ENCODE data around the gene KRTAP4-3.
"Not testable (repeated sequence)": the region's sequence is repeated elsewhere in the genome, so short reads cannot be mapped to it uniquely, and the experiment has no call there.

KRTAP4-3 gene

GRCh38 chr17:41119696-41120690 is 48.0 kb downstream of the KRTAP4-3 start:
- H3K27me3 ChIP-seq (ENCODE audit: control insufficient read depth in 2 of 2, insufficient read depth in 2 of 2, low read length in 2 of 2); H3K36me3 ChIP-seq (ENCODE audit: control insufficient read depth in 2 of 2, insufficient read depth in 2 of 2, low read length in 2 of 2); H3K4me3 ChIP-seq (ENCODE audit: low read length in 2 of 2); H3K9me3 ChIP-seq (ENCODE audit: control insufficient read depth in 2 of 2, low read length in 2 of 2); H3K4me1 ChIP-seq (ENCODE audit: control insufficient read depth in 2 of 2, insufficient read depth in 2 of 2, low read length in 2 of 2); H3K9ac ChIP-seq (ENCODE audit: low read depth in 1 of 2, low read length in 2 of 2); H3K27ac ChIP-seq (ENCODE audit: low read depth in 2 of 2, low read length in 2 of 2): not testable (repeated sequence)

GRCh38 chr17:41118721-41119120 is 49.3 kb downstream of the KRTAP4-3 start:
- H3K27ac ChIP-seq (ENCODE audit: low read depth in 2 of 2, low read length in 2 of 2), result no peak overlapping the region
- no peak overlapping the region for H3K9ac ChIP-seq (ENCODE audit: low read depth in 1 of 2, low read length in 2 of 2)
- no peak overlapping the region for H3K4me3 ChIP-seq (ENCODE audit: low read length in 2 of 2)
- no peaks in the 10 kb centered on the region for H3K36me3 ChIP-seq (ENCODE audit: control insufficient read depth in 2 of 2, insufficient read depth in 2 of 2, low read length in 2 of 2)
- H3K27me3 ChIP-seq (ENCODE audit: control insufficient read depth in 2 of 2, insufficient read depth in 2 of 2, low read length in 2 of 2), result no peaks in the 10 kb centered on the region
- H3K9me3 ChIP-seq (ENCODE audit: control insufficient read depth in 2 of 2, low read length in 2 of 2), result no peaks in the 10 kb centered on the region
- no peaks in the 10 kb centered on the region for H3K4me1 ChIP-seq (ENCODE audit: control insufficient read depth in 2 of 2, insufficient read depth in 2 of 2, low read length in 2 of 2)

- H3K27me3 ChIP-seq (ENCODE audit: control insufficient read depth in 2 of 2, insufficient read depth in 2 of 2, low read length in 2 of 2); H3K9me3 ChIP-seq (ENCODE audit: control insufficient read depth in 2 of 2, low read length in 2 of 2); H3K4me3 ChIP-seq (ENCODE audit: low read length in 2 of 2); H3K36me3 ChIP-seq (ENCODE audit: control insufficient read depth in 2 of 2, insufficient read depth in 2 of 2, low read length in 2 of 2); H3K27ac ChIP-seq (ENCODE audit: low read depth in 2 of 2, low read length in 2 of 2); H3K4me1 ChIP-seq (ENCODE audit: control insufficient read depth in 2 of 2, insufficient read depth in 2 of 2, low read length in 2 of 2); H3K9ac ChIP-seq (ENCODE audit: low read depth in 1 of 2, low read length in 2 of 2): not testable (repeated sequence)
Observed at GRCh38 chr17:41117846-41118386, 50.1 kb downstream of the KRTAP4-3 start, which contains the start of gene KRTAP4-11. TSS of gene KRTAP4-11 (minus strand) at chr17:41118373. CDS start at chr17:41118315, 58 bp downstream.

All from mucosa of rectum (tissue), 2 donors.